ENCODE measurements around the gene CHCHD2. TPM values are rescaled to one million over a fixed set of nuclear protein-coding genes. Genes with fewer than 3 reads are reported as not detected.

CHCHD2 gene
- total and polyA plus RNA-seq, 9 of the 15 experiments (the other 6 are each of a cell fraction or from before 2014, with no cell fraction given), result 145 to 1,044 (median 648) TPM

- TF ChIP-seq RERE (CRISPR knock-in tag; IDR thresholded peaks at IDR 0.05; ENCODE audit: borderline replicate concordance) (no peak), SMAD4 (CRISPR knock-in tag; conservative IDR thresholded peaks at IDR 0.05) (no peak), CC2D1A (IDR thresholded peaks at IDR 0.05) (no peak), OTX1 (CRISPR knock-in tag; IDR thresholded peaks at IDR 0.05) (no peak), ESRRB (CRISPR knock-in tag; IDR thresholded peaks at IDR 0.05; ENCODE audit: borderline replicate concordance) (no peak), LARP7 (IDR thresholded peaks at IDR 0.05) (no peak), ZNF586 (CRISPR knock-in tag; conservative IDR thresholded peaks at IDR 0.05) (no peak), C11orf30 (IDR thresholded peaks at IDR 0.05; ENCODE audit: low read depth) (peak; percentile 64), ZNF143 (CRISPR knock-in tag; IDR thresholded peaks at IDR 0.05) (no peak)
- TF ChIP-seq, protein P1, sequence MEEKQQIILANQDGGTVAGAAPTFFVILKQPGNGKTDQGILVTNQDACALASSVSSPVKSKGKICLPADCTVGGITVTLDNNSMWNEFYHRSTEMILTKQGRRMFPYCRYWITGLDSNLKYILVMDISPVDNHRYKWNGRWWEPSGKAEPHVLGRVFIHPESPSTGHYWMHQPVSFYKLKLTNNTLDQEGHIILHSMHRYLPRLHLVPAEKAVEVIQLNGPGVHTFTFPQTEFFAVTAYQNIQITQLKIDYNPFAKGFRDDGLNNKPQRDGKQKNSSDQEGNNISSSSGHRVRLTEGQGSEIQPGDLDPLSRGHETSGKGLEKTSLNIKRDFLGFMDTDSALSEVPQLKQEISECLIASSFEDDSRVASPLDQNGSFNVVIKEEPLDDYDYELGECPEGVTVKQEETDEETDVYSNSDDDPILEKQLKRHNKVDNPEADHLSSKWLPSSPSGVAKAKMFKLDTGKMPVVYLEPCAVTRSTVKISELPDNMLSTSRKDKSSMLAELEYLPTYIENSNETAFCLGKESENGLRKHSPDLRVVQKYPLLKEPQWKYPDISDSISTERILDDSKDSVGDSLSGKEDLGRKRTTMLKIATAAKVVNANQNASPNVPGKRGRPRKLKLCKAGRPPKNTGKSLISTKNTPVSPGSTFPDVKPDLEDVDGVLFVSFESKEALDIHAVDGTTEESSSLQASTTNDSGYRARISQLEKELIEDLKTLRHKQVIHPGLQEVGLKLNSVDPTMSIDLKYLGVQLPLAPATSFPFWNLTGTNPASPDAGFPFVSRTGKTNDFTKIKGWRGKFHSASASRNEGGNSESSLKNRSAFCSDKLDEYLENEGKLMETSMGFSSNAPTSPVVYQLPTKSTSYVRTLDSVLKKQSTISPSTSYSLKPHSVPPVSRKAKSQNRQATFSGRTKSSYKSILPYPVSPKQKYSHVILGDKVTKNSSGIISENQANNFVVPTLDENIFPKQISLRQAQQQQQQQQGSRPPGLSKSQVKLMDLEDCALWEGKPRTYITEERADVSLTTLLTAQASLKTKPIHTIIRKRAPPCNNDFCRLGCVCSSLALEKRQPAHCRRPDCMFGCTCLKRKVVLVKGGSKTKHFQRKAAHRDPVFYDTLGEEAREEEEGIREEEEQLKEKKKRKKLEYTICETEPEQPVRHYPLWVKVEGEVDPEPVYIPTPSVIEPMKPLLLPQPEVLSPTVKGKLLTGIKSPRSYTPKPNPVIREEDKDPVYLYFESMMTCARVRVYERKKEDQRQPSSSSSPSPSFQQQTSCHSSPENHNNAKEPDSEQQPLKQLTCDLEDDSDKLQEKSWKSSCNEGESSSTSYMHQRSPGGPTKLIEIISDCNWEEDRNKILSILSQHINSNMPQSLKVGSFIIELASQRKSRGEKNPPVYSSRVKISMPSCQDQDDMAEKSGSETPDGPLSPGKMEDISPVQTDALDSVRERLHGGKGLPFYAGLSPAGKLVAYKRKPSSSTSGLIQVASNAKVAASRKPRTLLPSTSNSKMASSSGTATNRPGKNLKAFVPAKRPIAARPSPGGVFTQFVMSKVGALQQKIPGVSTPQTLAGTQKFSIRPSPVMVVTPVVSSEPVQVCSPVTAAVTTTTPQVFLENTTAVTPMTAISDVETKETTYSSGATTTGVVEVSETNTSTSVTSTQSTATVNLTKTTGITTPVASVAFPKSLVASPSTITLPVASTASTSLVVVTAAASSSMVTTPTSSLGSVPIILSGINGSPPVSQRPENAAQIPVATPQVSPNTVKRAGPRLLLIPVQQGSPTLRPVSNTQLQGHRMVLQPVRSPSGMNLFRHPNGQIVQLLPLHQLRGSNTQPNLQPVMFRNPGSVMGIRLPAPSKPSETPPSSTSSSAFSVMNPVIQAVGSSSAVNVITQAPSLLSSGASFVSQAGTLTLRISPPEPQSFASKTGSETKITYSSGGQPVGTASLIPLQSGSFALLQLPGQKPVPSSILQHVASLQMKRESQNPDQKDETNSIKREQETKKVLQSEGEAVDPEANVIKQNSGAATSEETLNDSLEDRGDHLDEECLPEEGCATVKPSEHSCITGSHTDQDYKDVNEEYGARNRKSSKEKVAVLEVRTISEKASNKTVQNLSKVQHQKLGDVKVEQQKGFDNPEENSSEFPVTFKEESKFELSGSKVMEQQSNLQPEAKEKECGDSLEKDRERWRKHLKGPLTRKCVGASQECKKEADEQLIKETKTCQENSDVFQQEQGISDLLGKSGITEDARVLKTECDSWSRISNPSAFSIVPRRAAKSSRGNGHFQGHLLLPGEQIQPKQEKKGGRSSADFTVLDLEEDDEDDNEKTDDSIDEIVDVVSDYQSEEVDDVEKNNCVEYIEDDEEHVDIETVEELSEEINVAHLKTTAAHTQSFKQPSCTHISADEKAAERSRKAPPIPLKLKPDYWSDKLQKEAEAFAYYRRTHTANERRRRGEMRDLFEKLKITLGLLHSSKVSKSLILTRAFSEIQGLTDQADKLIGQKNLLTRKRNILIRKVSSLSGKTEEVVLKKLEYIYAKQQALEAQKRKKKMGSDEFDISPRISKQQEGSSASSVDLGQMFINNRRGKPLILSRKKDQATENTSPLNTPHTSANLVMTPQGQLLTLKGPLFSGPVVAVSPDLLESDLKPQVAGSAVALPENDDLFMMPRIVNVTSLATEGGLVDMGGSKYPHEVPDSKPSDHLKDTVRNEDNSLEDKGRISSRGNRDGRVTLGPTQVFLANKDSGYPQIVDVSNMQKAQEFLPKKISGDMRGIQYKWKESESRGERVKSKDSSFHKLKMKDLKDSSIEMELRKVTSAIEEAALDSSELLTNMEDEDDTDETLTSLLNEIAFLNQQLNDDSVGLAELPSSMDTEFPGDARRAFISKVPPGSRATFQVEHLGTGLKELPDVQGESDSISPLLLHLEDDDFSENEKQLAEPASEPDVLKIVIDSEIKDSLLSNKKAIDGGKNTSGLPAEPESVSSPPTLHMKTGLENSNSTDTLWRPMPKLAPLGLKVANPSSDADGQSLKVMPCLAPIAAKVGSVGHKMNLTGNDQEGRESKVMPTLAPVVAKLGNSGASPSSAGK (IDR thresholded peaks at IDR 0.05), result peak; percentile 80
Measured at GRCh38 chr7:56106108-56107073, at the start of gene CHCHD2 (continued).

Data from K562 (cell line).